ENCODE measurements around the gene XPR1. TPM values are rescaled to one million over a fixed set of nuclear protein-coding genes. Genes with fewer than 3 reads are reported as not detected.

Gene XPR1
- total and polyA plus RNA-seq, 2 donors (not counting 3 experiments of a cell fraction or from before 2014, with no cell fraction given): 23.9 to 26.7 TPM

DNA sequence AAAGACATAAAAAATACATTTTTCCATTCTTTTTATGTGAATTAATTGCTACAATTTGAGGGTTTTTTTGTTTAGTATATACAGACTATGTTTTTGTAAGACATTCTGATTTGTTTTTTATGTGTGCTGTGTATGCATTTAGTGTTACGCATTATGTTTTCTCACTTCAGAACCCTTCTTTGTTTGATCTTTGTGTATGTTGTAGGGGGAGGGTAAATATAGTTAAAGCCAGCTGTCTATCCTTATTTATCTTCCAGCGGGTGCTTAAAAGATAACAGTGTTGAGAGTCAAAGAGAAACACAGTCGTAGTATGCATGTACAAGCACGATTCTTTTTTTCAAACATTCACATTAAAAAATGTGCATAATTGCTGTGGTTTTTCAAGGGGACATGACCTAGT is 183.4 kb downstream of the XPR1 start:
- peaks cover 3% of the 10 kb centered on the region for H3K9me1 ChIP-seq (replicated peaks; ENCODE audit: control insufficient read depth, extremely low read depth, insufficient read depth, low read length)
- POLR2A ChIA-PET: no interaction called here

More for the DNA sequence above, 183.4 kb downstream of the XPR1 start:
- dilution Hi-C loops (cut with MboI; ENCODE audit: extremely low pct_ligation_motif_present, low sequenced_read_pairs) (no loop called here), intact Hi-C loops (cut with micrococcal nuclease) (no loop called here)
- BruUV-seq (replicated peaks): no TSS peak
- CTCF ChIA-PET: no interaction called here
- Histone ChIP-seq H2AFZ (ENCODE audit: low read depth, low read length) (no peak overlapping the region), H3K36me3 (ENCODE audit: control insufficient read depth in 2 of 2, extremely low read depth in 1 of 2, insufficient read depth in 2 of 2, low read length in 2 of 2) (peaks cover 0 to 2% of the 10 kb centered on the region in 2 experiments), H3K27ac (ENCODE audit: insufficient read depth, low read depth, low read length) (no peak overlapping the region), H3K27me3 (ENCODE audit: control insufficient read depth in 2 of 2, insufficient read depth in 2 of 2, low read length in 2 of 2) (no peaks in the 10 kb centered on the region), H3K79me2 (ENCODE audit: control insufficient read depth, insufficient read depth, low read length) (no peaks in the 10 kb centered on the region), H3K9ac (replicated peaks; ENCODE audit: extremely low read depth, insufficient read depth, low read length) (no peak overlapping the region), H3K4me1 (ENCODE audit: control insufficient read depth, extremely low read depth, insufficient read depth, low read length) (no peaks in the 10 kb centered on the region), H3K9me3 (replicated peaks; ENCODE audit: control insufficient read depth, insufficient read depth, low read length) (no peaks in the 10 kb centered on the region), H3K4me2 (ENCODE audit: insufficient read depth, low read length) (no peak overlapping the region), H3K4me3 (replicated peaks in 1 of 3; ENCODE audit: insufficient read depth in 1 of 3, low read depth in 1 of 3, low read length in 3 of 3) (no peak overlapping the region), H4K20me1 (replicated peaks; ENCODE audit: control insufficient read depth, extremely low read depth, insufficient read depth, low read length) (no peaks in the 10 kb centered on the region)
- TF ChIP-seq EZH2 (IDR thresholded peaks at IDR 0.05; ENCODE audit: borderline replicate concordance, low read depth, low read length, severe bottlenecking): no peak
- TF ChIP-seq GATA2 (IDR thresholded peaks at IDR 0.05; ENCODE audit: insufficient read depth, insufficient read length, low read depth, low read length): no peak
- TF ChIP-seq MYC (IDR thresholded peaks at IDR 0.05; ENCODE audit: low read depth, low read length): no peak
- TF ChIP-seq JUN (IDR thresholded peaks at IDR 0.05; ENCODE audit: borderline replicate concordance, insufficient read depth, insufficient read length, low read depth): no peak
- TF ChIP-seq, protein P1, sequence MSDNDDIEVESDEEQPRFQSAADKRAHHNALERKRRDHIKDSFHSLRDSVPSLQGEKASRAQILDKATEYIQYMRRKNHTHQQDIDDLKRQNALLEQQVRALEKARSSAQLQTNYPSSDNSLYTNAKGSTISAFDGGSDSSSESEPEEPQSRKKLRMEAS (IDR thresholded peaks at IDR 0.05; ENCODE audit: insufficient read depth, insufficient read length): no peak
- no peak for TF ChIP-seq POLR2AphosphoS5 (IDR thresholded peaks at IDR 0.05; ENCODE audit: insufficient read depth, low read depth, low read length)
- TF ChIP-seq FOS (IDR thresholded peaks at IDR 0.05; ENCODE audit: borderline replicate concordance, insufficient read depth, low read length): no peak
- TF ChIP-seq, protein P2, sequence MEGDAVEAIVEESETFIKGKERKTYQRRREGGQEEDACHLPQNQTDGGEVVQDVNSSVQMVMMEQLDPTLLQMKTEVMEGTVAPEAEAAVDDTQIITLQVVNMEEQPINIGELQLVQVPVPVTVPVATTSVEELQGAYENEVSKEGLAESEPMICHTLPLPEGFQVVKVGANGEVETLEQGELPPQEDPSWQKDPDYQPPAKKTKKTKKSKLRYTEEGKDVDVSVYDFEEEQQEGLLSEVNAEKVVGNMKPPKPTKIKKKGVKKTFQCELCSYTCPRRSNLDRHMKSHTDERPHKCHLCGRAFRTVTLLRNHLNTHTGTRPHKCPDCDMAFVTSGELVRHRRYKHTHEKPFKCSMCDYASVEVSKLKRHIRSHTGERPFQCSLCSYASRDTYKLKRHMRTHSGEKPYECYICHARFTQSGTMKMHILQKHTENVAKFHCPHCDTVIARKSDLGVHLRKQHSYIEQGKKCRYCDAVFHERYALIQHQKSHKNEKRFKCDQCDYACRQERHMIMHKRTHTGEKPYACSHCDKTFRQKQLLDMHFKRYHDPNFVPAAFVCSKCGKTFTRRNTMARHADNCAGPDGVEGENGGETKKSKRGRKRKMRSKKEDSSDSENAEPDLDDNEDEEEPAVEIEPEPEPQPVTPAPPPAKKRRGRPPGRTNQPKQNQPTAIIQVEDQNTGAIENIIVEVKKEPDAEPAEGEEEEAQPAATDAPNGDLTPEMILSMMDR (IDR thresholded peaks at IDR 0.05; ENCODE audit: extremely low read depth in 1 of 2, insufficient read depth in 1 of 2, low read depth in 1 of 2, low read length in 2 of 2): no peak
- no peak for TF ChIP-seq POLR2A (IDR thresholded peaks at IDR 0.05; ENCODE audit: low read depth, low read length)
- DNase-seq (ENCODE audit: low read depth, low spot score): no peak
- FAIRE-seq: no peak

Data from endothelial cell of umbilical vein (primary cell).